NCI-H748 (cell line): ENCODE results near the gene ABCB7.
"Not testable (repeated sequence)": the region's sequence is repeated elsewhere in the genome, so short reads cannot be mapped to it uniquely, and the experiment has no call there.

ENCODE experiments used
- DNase-seq: peaks from one replicate; lab custom pipeline; 2025; ENCODE audit not compliant: unreplicated experiment; lab: John Stamatoyannopoulos, UW

Gene ABCB7

DNA sequence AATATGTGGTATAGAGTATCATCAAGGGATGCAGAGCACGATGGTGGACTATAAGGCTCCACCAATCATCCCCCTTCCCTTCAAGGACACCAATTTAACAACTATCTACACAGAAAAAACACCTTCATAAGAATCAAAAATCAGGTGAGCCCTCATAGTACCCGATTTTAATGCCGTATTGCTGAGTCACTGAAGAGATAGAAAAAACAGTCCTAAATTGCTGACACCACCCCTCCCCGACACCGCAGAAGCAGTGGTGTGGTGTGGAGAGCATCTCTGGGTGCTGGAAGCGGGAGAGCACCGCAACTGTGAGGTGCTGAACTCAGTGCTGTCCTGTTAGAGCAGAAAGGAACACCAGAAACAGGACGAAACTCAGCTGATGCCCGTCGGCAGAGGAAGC lies 49.3 kb downstream of the ABCB7 start:
- no peak for DNase-seq

DNA sequence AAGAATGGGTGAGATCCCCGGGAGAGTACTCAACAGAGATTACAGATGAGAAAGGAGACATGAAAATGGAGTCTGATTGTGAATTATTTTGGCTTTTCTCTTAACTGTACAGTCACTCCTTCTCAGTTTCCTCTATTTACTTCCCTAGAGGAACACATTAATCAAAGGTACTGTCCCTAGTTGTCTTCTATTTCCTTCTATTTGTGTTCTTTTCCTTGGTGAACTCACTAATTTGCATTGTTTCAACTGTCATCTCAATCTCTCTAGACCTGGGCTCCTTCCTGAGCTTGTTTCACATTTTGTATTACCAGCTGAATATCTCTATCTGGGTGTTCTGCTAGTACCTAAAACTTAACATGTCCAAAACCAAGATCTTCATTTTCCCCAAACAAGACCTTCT lies 59.8 kb downstream of the ABCB7 start:
- DNase-seq, result no peak

DNA sequence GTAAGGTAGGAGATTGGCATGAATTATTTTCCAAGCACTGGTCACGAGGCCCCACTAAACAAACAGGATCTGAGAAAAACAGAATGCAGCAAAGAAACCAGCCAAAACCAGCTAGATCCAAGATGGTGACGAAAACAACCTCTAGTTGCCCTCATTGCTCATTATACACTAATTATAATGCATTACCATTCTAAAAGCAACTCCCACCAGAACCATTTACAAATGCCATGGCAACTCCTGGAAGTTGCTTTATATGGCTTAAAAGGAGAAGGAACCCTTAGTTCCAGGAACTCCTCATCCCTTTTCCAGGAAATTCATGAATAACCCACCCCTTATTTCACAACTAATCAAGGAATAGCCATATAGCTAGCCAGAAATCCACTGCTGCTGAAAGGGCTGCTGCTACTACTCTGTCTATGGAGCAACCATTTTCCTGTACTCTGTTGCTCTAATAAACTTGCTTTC lies 69.3 kb downstream of the ABCB7 start:
- DNase-seq, result no peak

DNA sequence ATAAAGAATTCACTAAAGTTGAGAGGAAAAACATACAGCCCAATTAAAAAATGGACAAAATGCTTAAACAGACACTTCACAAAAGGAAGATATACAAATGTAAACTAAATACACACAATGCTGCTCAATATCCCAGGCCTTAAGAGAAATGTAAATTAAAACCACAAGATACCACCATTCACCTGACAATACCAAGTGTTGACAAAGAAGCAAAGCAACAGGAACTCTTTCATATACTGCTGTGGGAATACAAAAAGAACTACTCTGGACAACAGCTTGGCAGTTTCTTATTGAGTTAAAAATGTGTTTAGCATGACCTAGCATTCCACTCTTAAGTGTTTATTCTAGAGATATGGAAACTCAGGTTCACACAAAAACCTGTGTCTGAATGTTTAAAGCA lies 71.3 kb downstream of the ABCB7 start:
- no peak for DNase-seq

DNA sequence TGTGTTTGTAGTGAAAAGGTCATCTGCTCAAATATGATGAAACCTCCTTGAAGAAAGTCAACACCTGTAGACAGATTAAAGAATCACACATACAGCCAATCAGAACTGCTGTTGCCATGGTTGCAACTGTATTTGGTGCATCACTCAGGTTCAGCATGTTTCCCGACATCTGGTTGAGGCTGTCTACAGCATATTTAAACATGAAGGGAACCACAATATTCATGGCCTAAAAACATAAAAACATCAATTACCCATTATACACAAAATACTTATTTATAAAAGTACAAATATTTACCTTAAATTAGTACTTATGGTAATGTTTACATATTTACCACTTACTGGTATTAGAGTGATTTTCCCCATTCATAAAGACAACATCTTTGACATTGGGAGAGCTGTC lies 79.7 kb downstream of the ABCB7 start:
- peak; percentile 12 for DNase-seq

DNA sequence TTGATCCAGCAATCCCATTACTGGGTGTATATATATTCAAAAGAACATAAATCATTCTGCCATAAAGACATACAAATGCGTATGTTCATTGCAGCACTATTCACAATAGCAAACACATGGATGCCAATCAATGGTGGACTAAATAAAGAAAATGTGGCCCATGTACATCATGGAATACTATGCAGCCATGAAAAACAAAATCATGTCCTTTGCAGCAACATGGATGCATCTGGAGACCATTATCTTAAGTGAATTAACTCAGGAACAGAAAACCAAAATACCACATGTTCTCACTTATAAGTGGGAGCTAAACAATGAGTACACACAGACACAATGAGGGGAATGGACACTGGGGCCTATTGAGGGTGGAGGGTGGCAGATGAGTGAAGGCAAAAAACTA lies 81.6 kb downstream of the ABCB7 start:
- no peak for DNase-seq

DNA sequence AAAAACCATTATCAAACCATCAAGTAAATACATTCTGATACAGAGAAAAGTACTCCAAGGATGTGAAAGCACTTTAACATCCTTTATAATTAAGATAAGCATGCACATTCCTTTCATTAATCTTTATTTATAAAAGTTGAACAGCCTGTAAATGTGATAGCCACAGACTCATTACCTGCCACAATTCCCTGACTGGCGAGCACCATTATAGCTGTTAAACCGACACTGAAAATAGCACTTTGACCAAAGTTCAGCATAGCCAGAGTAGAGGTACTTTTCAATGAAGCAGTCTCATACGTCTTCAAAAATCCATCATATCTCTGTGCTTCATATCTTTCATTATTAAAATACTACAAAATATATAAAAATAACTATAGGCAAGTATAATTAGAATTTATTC lies 84.7 kb downstream of the ABCB7 start:
- no peak for DNase-seq

DNA sequence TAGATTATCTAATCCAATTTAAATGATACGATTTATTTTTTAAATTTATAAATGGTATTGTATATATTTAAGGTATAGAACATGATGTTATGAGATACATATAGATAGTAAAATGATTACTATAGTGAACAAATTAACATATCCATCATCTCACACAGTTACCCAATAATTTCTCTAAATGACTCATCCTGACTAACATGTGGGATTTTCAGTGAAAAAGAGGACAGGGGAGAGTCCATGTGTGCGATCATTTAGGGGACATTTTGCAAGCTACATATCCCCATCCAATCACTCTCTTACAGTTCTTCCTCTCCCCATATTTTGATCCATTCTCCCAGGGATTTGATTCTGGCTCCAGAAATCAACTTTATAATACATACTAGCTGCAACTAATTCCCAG lies 88.2 kb downstream of the ABCB7 start:
- no peak for DNase-seq

DNA sequence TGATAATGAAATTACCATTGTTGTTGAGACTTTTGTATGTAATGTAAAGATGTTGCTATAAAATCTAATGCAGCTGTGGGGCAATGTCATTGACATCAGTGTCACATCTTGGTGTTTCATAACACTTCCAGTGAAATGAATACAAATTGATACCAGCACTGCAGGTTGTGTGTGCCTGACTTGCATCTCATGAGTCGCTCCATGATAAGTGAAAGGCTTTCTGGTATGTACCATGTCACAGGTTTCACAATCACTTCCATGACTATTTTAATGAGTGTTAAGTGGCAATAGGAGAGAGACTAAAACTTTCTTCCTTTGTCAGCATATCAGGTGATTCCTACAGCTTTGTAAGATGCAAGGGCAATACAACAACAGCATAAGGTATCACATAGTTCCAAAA lies 94.4 kb downstream of the ABCB7 start:
- no peak for DNase-seq

DNA sequence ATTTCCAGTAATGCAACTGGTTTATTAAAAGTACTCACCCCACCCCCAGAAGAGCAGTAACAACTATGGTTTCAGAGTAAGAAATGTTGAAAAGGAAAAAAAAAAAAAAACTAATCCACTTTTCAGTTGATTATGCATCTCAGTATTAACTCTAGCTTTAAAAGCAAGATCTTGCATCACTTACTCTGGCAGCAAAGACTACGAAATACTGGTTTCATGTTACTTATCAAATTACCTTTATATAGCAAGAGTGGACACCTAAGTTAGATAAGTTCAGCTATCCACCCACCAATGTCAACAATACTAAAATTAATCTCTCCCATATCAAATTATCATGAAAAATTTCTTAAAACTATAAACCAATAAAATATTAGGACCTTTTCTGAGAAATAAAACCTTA lies 105.0 kb downstream of the ABCB7 start:
- DNase-seq, result no peak

DNA sequence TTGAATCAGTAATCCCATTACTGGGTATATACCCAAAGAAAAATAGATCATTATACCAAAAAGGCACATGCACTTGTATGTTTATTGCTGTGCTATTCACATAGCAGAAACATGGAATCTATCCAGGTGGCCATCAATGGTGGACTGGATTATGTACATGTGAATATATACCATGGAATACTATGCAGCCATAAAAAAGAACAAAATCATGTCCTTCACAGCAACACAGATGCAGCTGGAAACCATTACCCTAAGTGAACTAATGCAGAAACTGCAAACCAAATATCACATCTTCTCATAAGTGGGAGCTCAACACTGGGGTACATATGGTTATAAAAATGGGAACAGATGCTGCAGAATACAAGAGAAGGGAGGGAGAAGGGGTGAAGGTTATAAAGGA lies 110.7 kb downstream of the ABCB7 start:
- no peak for DNase-seq

DNA sequence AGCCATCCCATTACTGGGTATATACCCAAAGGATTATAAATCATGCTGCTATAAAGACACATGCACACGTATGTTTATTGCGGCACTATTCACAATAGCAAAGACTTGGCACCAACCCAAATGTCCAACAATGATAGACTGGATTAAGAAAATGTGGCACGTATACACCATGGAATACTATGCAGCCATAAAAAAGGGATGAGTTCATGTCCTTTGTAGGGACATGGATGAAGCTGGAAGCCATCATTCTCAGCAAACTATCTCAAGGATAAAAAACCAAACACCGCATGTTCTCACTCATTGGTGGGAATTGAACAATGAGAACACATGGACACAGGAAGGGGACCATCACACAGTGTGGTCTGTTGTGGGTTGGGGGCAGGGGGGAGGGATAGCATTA lies 111.9 kb downstream of the ABCB7 start:
- not testable (repeated sequence) for DNase-seq

DNA sequence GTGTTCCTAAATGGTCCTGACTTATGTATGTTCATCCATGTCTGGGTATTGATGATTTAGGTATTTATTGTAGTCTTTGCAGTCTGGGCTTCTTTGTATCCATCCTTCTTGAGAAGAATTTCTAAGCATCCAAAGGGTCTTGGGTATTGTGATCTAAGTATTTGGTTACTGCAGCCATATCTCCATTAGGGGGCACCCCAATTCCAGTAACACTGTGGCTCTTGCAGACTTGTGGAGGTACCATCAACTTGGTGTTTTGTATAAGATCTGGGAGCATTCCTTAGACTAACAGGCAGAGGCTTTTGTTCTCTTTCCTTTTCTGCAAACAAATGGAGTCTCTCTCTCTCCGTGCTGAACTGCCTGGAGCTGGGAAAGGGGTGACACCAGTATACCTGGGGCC lies 117.2 kb downstream of the ABCB7 start:
- peak; percentile 29 for DNase-seq
